A549 (cell line): Measurements from ENCODE around the gene PITX3.

Source experiments
- ATOH8 ChIP-seq: fragments of 250-450 bp; sonication (Bioruptor Pico); IDR thresholded peaks from 2 replicates; pipeline ENCODE4 v1.5.0; 2020; ENCODE audit warnings: low read depth, mild to moderate bottlenecking, moderate library complexity
- CHD4 ChIP-seq: fragments of 200-600 bp; sonication (generic); IDR thresholded peaks from 2 replicates; pipeline ENCODE4 v1.6.1; 2016; ENCODE audit warnings: antibody characterized with exemption, mild to moderate bottlenecking, borderline replicate concordance
- CTCF ChIP-seq: fragments of >200 bp; sonication (Bioruptor Twin); formaldehyde crosslinking; IDR thresholded peaks from 3 replicates; pipeline ENCODE4 v1.5.1; 2016
- HMGXB4 ChIP-seq: fragments of 250-450 bp; sonication (Bioruptor Pico); IDR thresholded peaks from 2 replicates; pipeline ENCODE4 v1.5.0; 2021; ENCODE audit warnings: mild to moderate bottlenecking, moderate library complexity, borderline replicate concordance
- JUNB ChIP-seq: fragments of >200 bp; sonication (Bioruptor Twin); formaldehyde crosslinking; IDR thresholded peaks from 2 replicates; pipeline ENCODE4 v1.6.1; 2016
- KDM1A ChIP-seq: fragments of 200-600 bp; sonication (generic); IDR thresholded peaks from 2 replicates; pipeline ENCODE4 v1.6.1; 2016; ENCODE audit warnings: low read depth, mild to moderate bottlenecking
- MAFK ChIP-seq: fragments of 450-650 bp; IDR thresholded peaks from 2 replicates; pipeline ENCODE4 v1.6.1; 2014; ENCODE audit not compliant: partially characterized antibody
- MAX ChIP-seq: IDR thresholded peaks from 2 replicates; pipeline ENCODE4 v1.6.1; 2012
- NPAS2 ChIP-seq: fragments of 250-450 bp; sonication (Bioruptor Pico); IDR thresholded peaks from 2 replicates; pipeline ENCODE4 v1.8.0; 2022; ENCODE audit warnings: mild to moderate bottlenecking, moderate library complexity, borderline replicate concordance
- PBX3 ChIP-seq: IDR thresholded peaks from 2 replicates; pipeline ENCODE4 v1.6.1; 2012
- REST ChIP-seq: fragments of 200-600 bp; sonication (generic); IDR thresholded peaks from 2 replicates; pipeline ENCODE4 v1.6.1; 2016; ENCODE audit warnings: antibody characterized with exemption, mild to moderate bottlenecking, moderate library complexity
- RNF2 ChIP-seq: fragments of 200-600 bp; sonication (generic); IDR thresholded peaks from 2 replicates; pipeline ENCODE4 v1.6.1; 2016; ENCODE audit warnings: low read depth, mild to moderate bottlenecking, antibody characterized with exemption, moderate library complexity, borderline replicate concordance

GRCh38 chr10:102289840-102290239, 48.5 kb upstream of the PITX3 start:
- TF ChIP-seq CHD4 (no peak), CTCF (no peak), MAFK (no peak), ATOH8 (CRISPR knock-in tag) (no peak), PBX3 (no peak), RNF2 (no peak), HMGXB4 (CRISPR knock-in tag) (no peak), JUNB (no peak), KDM1A (no peak), REST (no peak), MAX (no peak), NPAS2 (no peak)
